ENCODE data around the gene DNASE1L3. TPM values are rescaled to one million over a fixed set of nuclear protein-coding genes. Genes with fewer than 3 reads are reported as not detected.

Gene DNASE1L3
- total RNA-seq, 1 donor from 2014 or later, result not detected

DNA sequence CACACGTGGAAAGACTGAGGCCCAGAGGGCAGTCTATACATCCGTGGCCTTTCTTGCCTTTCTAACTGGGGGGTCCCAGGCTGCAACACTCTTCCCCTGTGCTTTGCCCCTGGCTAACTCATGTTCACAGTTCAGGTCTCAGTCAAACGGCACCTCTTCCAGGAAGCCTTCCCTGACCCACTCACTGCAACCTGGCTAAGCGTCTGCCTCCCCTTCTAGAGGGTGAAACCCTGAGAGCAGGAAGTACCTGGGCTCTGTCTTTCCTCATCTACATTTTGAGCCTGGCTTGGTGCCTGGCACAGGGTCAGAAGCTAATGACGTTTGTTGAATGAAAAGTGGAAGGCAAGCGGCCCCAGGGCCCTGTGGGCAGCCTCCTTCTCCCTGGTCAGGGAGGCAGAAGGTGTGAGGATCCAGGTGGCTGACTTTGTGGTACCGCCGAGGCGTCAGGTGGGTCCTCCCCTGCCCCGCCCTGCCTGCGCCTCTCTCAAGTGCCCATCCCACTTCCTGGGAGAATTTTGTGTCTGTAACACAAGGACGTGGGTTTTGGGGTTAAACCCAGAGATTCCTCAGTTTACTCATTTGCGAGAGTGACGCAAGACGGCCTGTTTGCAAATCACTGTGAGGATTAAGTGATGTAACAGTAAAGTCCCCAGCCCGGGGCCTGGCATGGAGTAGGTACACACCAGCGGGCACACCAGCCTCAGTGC lies 32.1 kb downstream of the DNASE1L3 start:
- Mint-ChIP-seq H3K27me3 (ENCODE audit: unreplicated experiment) (no peaks in the 10 kb centered on the region), H3K9me3 (ENCODE audit: unreplicated experiment) (no peaks in the 10 kb centered on the region), H3K4me1 (ENCODE audit: unreplicated experiment) (peaks cover 25% of the 10 kb centered on the region), H3K27ac (ENCODE audit: unreplicated experiment) (no peak overlapping the region), H3K4me3 (ENCODE audit: unreplicated experiment) (no peak overlapping the region), H3K36me3 (ENCODE audit: unreplicated experiment) (no peaks in the 10 kb centered on the region)
- no peak for DNase-seq (ENCODE audit: extremely low spot score, unreplicated experiment)
- TF ChIP-seq, protein P1, sequence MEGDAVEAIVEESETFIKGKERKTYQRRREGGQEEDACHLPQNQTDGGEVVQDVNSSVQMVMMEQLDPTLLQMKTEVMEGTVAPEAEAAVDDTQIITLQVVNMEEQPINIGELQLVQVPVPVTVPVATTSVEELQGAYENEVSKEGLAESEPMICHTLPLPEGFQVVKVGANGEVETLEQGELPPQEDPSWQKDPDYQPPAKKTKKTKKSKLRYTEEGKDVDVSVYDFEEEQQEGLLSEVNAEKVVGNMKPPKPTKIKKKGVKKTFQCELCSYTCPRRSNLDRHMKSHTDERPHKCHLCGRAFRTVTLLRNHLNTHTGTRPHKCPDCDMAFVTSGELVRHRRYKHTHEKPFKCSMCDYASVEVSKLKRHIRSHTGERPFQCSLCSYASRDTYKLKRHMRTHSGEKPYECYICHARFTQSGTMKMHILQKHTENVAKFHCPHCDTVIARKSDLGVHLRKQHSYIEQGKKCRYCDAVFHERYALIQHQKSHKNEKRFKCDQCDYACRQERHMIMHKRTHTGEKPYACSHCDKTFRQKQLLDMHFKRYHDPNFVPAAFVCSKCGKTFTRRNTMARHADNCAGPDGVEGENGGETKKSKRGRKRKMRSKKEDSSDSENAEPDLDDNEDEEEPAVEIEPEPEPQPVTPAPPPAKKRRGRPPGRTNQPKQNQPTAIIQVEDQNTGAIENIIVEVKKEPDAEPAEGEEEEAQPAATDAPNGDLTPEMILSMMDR (IDR thresholded peaks at IDR 0.05), result no peak

DNA sequence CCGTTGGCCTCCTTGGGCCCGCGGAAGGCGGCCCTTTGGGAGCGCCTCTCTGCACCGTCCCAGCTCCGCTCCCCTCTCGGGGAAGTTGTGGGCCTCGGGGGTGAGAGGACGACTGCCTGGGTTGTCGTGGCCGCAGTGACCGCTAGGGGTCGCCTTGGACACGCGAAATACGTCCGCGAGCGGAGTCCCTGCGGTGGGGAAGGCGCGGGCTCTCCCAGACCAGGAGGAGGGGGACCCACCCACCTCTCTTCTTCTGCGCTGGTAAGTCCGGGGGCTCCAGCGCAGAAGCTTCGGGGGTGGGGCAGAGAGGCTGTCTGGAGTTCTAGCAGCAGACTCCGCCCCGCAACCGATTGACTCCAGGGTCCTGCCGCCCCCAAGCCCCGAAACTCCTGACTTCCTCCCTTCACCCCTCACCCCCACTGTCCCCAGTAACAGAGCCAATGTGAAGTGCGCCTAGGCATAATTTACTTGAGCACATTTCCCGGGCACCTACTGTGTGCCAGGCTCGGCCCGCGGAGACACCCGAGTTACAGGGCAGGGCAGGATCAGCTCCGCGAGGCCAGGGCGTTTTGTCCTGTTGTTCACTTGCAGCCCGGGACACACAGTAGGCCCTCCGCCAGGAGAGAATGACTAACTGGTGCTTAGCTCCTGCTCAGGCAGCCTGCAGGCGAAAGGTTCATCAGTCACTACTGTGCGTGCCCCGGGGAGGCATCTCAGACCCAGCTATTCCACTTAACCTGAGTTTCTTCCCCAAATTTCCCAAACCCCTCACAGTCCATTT lies 32.8 kb downstream of the DNASE1L3 start:
- Mint-ChIP-seq H3K27ac (ENCODE audit: unreplicated experiment) (no peak overlapping the region), H3K9me3 (ENCODE audit: unreplicated experiment) (no peaks in the 10 kb centered on the region), H3K36me3 (ENCODE audit: unreplicated experiment) (no peaks in the 10 kb centered on the region)

DNA sequence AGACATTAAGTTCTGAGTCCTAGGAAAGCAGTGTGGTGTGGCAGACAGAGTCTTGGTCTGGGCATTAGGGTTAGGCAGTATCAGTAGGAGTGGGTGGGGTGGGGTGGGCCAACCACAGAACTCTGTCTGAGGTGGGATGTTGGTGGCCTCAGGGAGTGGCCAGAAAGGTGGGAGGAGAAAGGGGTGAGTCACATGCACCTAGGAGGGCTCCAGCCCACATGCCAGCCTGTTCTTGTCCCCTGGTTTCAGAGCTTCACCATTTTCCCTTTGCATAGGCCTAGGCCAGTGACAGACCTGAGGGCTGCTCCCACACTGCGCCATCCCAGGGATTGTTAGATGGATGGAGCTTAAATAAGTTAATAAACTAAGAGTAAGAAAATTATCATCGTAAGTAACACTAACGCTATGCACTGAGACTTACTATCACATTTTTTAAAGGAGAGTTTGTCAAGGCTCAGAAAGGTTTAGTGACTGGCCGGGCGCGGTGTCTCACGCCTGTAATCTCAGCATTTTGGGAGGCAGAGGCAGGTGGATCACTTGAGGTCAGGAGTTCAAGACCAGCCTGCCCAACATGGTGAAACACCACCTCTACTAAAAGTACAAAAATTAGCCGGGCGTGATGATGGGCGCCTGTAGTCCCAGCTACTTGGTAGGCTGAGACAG lies 33.8 kb downstream of the DNASE1L3 start:
- H3K36me3 Mint-ChIP-seq (ENCODE audit: unreplicated experiment), result no peaks in the 10 kb centered on the region
- TF ChIP-seq, protein P1 (IDR thresholded peaks at IDR 0.05), result no peak
- H3K4me1 Mint-ChIP-seq (ENCODE audit: unreplicated experiment), result peaks cover 25% of the 10 kb centered on the region
- no peak for DNase-seq (ENCODE audit: extremely low spot score, unreplicated experiment)
- no peaks in the 10 kb centered on the region for H3K9me3 Mint-ChIP-seq (ENCODE audit: unreplicated experiment)
- H3K4me3 Mint-ChIP-seq (ENCODE audit: unreplicated experiment), result peak overlapping the region; percentile 56
- no peaks in the 10 kb centered on the region for H3K27me3 Mint-ChIP-seq (ENCODE audit: unreplicated experiment)
- H3K27ac Mint-ChIP-seq (ENCODE audit: unreplicated experiment), result no peak overlapping the region

More for the DNA sequence above, 32.8 kb downstream of the DNASE1L3 start:
- Mint-ChIP-seq H3K4me1 (ENCODE audit: unreplicated experiment) (peaks cover 25% of the 10 kb centered on the region), H3K27me3 (ENCODE audit: unreplicated experiment) (no peaks in the 10 kb centered on the region), H3K4me3 (ENCODE audit: unreplicated experiment) (peak overlapping the region; percentile 56)
- TF ChIP-seq, protein P1 (IDR thresholded peaks at IDR 0.05), result peak; percentile 98
- DNase-seq (ENCODE audit: extremely low spot score, unreplicated experiment), result peak; percentile 96

DNA sequence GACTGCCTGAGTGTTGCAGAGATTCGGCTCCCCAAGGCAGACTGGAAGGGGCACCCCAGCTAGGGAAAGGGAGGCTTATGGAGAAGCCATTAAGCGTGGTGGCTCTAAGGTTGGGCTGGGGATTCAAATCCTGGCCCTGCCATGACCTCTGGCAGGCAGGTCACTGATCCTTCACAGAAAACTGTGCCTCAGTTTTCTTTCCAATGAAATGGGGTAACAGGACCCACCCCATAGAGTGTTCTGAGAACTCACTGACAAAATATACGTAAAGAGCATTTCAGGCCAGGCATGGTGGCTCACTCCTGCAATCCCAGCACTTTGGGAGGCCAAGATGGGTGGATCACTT lies 34.6 kb downstream of the DNASE1L3 start:
- peaks cover 2% of the 10 kb centered on the region for H3K36me3 Mint-ChIP-seq (ENCODE audit: unreplicated experiment)
- no peak overlapping the region for H3K4me3 Mint-ChIP-seq (ENCODE audit: unreplicated experiment)
- no peaks in the 10 kb centered on the region for H3K9me3 Mint-ChIP-seq (ENCODE audit: unreplicated experiment)
- DNase-seq (ENCODE audit: extremely low spot score, unreplicated experiment), result no peak
- peaks cover 25% of the 10 kb centered on the region for H3K4me1 Mint-ChIP-seq (ENCODE audit: unreplicated experiment)
- no peak overlapping the region for H3K27ac Mint-ChIP-seq (ENCODE audit: unreplicated experiment)
- H3K27me3 Mint-ChIP-seq (ENCODE audit: unreplicated experiment), result no peaks in the 10 kb centered on the region
- TF ChIP-seq, protein P1 (IDR thresholded peaks at IDR 0.05), result no peak

All from osteocyte (in vitro differentiated cells).